ENCODE measurements around the gene TMED4.

DNA sequence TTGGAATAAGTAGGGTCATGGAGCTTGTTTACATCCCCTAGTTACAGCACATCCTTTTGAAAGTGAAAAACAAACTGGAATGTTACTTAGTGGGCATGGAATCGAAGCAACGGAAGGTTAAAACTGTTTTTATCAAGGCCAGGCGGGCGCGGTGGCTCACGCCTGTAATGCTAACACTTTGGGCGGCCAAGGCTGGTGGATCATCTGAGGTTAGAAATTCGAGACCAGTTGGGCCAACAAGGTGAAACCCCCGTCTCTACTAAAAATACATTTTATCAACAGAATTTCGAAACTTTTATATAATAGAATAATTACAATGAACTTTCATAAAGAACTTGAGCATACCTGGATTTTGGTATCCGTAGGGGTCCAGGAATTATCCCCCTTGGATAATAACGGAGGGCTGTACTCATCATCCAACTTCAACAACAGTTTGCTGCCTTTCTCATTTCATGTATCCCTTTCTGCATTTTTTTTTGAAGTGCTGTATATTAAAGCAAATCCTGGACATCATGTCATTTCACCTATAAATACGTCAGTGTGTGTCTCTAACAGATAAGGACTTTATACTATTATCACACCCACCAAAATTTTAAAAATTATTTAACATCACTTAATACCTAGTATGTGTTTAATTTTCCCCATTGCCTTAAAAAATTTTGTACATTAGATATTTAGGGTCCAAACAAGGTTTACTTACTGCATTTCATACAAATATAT, 1.3 kb upstream of the TMED4 start:
- TF ChIP-seq, protein P1, sequence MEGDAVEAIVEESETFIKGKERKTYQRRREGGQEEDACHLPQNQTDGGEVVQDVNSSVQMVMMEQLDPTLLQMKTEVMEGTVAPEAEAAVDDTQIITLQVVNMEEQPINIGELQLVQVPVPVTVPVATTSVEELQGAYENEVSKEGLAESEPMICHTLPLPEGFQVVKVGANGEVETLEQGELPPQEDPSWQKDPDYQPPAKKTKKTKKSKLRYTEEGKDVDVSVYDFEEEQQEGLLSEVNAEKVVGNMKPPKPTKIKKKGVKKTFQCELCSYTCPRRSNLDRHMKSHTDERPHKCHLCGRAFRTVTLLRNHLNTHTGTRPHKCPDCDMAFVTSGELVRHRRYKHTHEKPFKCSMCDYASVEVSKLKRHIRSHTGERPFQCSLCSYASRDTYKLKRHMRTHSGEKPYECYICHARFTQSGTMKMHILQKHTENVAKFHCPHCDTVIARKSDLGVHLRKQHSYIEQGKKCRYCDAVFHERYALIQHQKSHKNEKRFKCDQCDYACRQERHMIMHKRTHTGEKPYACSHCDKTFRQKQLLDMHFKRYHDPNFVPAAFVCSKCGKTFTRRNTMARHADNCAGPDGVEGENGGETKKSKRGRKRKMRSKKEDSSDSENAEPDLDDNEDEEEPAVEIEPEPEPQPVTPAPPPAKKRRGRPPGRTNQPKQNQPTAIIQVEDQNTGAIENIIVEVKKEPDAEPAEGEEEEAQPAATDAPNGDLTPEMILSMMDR (IDR thresholded peaks at IDR 0.05; ENCODE audit: low read depth, low read length, missing input control) = no peak
- TF ChIP-seq TAF1 (conservative IDR thresholded peaks at IDR 0.05) (no peak), RAD21 (IDR thresholded peaks at IDR 0.05) (no peak), RXRA (IDR thresholded peaks at IDR 0.05) (no peak), JUND (IDR thresholded peaks at IDR 0.05) (no peak), SP1 (IDR thresholded peaks at IDR 0.05) (no peak)
- TF ChIP-seq, protein P2, sequence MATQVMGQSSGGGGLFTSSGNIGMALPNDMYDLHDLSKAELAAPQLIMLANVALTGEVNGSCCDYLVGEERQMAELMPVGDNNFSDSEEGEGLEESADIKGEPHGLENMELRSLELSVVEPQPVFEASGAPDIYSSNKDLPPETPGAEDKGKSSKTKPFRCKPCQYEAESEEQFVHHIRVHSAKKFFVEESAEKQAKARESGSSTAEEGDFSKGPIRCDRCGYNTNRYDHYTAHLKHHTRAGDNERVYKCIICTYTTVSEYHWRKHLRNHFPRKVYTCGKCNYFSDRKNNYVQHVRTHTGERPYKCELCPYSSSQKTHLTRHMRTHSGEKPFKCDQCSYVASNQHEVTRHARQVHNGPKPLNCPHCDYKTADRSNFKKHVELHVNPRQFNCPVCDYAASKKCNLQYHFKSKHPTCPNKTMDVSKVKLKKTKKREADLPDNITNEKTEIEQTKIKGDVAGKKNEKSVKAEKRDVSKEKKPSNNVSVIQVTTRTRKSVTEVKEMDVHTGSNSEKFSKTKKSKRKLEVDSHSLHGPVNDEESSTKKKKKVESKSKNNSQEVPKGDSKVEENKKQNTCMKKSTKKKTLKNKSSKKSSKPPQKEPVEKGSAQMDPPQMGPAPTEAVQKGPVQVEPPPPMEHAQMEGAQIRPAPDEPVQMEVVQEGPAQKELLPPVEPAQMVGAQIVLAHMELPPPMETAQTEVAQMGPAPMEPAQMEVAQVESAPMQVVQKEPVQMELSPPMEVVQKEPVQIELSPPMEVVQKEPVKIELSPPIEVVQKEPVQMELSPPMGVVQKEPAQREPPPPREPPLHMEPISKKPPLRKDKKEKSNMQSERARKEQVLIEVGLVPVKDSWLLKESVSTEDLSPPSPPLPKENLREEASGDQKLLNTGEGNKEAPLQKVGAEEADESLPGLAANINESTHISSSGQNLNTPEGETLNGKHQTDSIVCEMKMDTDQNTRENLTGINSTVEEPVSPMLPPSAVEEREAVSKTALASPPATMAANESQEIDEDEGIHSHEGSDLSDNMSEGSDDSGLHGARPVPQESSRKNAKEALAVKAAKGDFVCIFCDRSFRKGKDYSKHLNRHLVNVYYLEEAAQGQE (IDR thresholded peaks at IDR 0.05) = no peak
- TF ChIP-seq, protein P3, sequence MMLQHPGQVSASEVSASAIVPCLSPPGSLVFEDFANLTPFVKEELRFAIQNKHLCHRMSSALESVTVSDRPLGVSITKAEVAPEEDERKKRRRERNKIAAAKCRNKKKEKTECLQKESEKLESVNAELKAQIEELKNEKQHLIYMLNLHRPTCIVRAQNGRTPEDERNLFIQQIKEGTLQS (IDR thresholded peaks at IDR 0.05) = no peak
